B cell (primary cell): ENCODE data around the gene RIMS3. TPM values are rescaled to one million over a fixed set of nuclear protein-coding genes. Genes with fewer than 3 reads are reported as not detected.

Source experiments
- ATAC-seq: fragments of 200-7000 bp; cut with Tn5 transposase; one replicate; pipeline ENCODE4 v1.10.0; 2021; ENCODE audit warnings: low read depth, mild to moderate bottlenecking, moderate number of reproducible peaks, moderate library complexity
- CTCF ChIA-PET: fragments of 350-600 bp; sonication (Branson Sonifier 250); formaldehyde crosslinking; loops from one replicate; lab custom pipeline; 2021; ENCODE audit warnings: antibody characterized with exemption, inconsistent platforms; lab: Charles Lee
- POLR2A ChIA-PET: fragments of 350-600 bp; sonication (Branson Sonifier 250); formaldehyde crosslinking; loops from one replicate; lab custom pipeline; 2021; ENCODE audit warnings: antibody characterized with exemption; lab: Charles Lee
- DNase-seq: peaks from one replicate; pipeline ENCODE4 v3.0.0; 2013
- H2AFZ ChIP-seq: 2 replicates; pipeline ENCODE4 v1.6.1; 2012; ENCODE audit warnings: mild to moderate bottlenecking, low read depth, low read length; ENCODE audit not compliant: insufficient read depth, poor library complexity, severe bottlenecking
- H3K27ac ChIP-seq, 2 donors: 1 replicate in 1 of 2; 2 replicates in 1 of 2; pipeline ENCODE4 v1.5.1; 2012 to 2013; ENCODE audit warnings: low read length in 2 of 2, mild to moderate bottlenecking in 2 of 2, moderate library complexity in 1 of 2
- H3K27me3 ChIP-seq, 4 experiments: fragments of 200-600 bp in 1 of 4; sonication (generic) in 1 of 4; replicated peaks in 1 of 4; 1 replicate in 2 of 4; 2 replicates in 2 of 4; pipeline versions ENCODE4 v1.6.1 to v1.7.0; 2013 to 2016; ENCODE audit warnings: low read length in 3 of 4, mild to moderate bottlenecking in 2 of 4, mixed read lengths in 1 of 4, moderate library complexity in 1 of 4; ENCODE audit not compliant: insufficient read depth in 4 of 4, control insufficient read depth in 3 of 4; ENCODE audit errors: control extremely low read depth in 1 of 4
- H3K36me3 ChIP-seq, 2 experiments: replicated peaks in 1 of 2; 1 replicate in 1 of 2; 2 replicates in 1 of 2; pipeline versions ENCODE4 v1.6.1 to v1.7.1; 2013; ENCODE audit warnings: low read length in 1 of 2; ENCODE audit not compliant: insufficient read depth in 2 of 2, control insufficient read depth in 1 of 2; ENCODE audit errors: control extremely low read depth in 1 of 2, extremely low read depth in 1 of 2
- H3K4me1 ChIP-seq, 2 donors: fragments of 200-600 bp in 1 of 2; sonication (generic) in 1 of 2; 1 replicate in 1 of 2; 2 replicates in 1 of 2; pipeline versions ENCODE4 v1.5.1 to v1.6.1; 2013 to 2017; ENCODE audit warnings: low read length in 2 of 2; ENCODE audit not compliant: control insufficient read depth in 2 of 2, insufficient read depth in 2 of 2
- H3K4me2 ChIP-seq: replicated peaks from 2 replicates; pipeline ENCODE3; 2012; ENCODE audit warnings: mild to moderate bottlenecking, low read depth, low read length; ENCODE audit not compliant: poor library complexity, severe bottlenecking
- H3K4me3 ChIP-seq, 5 experiments: fragments of 200-600 bp in 1 of 5; sonication (generic) in 1 of 5; 1 replicate in 3 of 5; 2 replicates in 2 of 5; pipeline versions ENCODE4 v1.5.1 to v1.7.0; 2011 to 2016; ENCODE audit warnings: low read length in 4 of 5, mild to moderate bottlenecking in 4 of 5, low read depth in 2 of 5, control low read depth in 1 of 5, moderate library complexity in 1 of 5; ENCODE audit not compliant: insufficient read depth in 1 of 5; ENCODE audit errors: control extremely low read depth in 1 of 5, extremely low read depth in 1 of 5
- H3K79me2 ChIP-seq: fragments of 200-600 bp; sonication (generic); one replicate; pipeline ENCODE4 v1.6.0; 2016; ENCODE audit warnings: low read length; ENCODE audit not compliant: control insufficient read depth, insufficient read depth
- H3K9ac ChIP-seq: fragments of 200-600 bp; sonication (generic); 2 replicates; pipeline ENCODE4 v1.6.1; 2017; ENCODE audit warnings: mild to moderate bottlenecking, low read length, moderate library complexity
- H3K9me3 ChIP-seq, 3 donors: one replicate each; pipeline versions ENCODE4 v1.6.1 to v1.7.1; 2013; ENCODE audit warnings: low read length in 2 of 3; ENCODE audit not compliant: control insufficient read depth in 2 of 3, insufficient read depth in 1 of 3; ENCODE audit errors: control extremely low read depth in 1 of 3
- H4K20me1 ChIP-seq: 2 replicates; pipeline ENCODE4 v1.6.0; 2012; ENCODE audit warnings: mild to moderate bottlenecking, low read length; ENCODE audit not compliant: insufficient read depth, control insufficient read depth, poor library complexity, severe bottlenecking
- H3K27ac Mint-ChIP-seq: one replicate; pipeline ENCODE4 v1.8.0; 2021; ENCODE audit warnings: mixed read lengths
- H3K27me3 Mint-ChIP-seq: one replicate; pipeline ENCODE4 v1.8.0; 2021; ENCODE audit warnings: mixed read lengths
- H3K4me1 Mint-ChIP-seq: one replicate; pipeline ENCODE4 v1.8.0; 2021; ENCODE audit warnings: mixed read lengths
- H3K4me3 Mint-ChIP-seq: one replicate; pipeline ENCODE4 v1.8.0; 2021; ENCODE audit warnings: mixed read lengths
- H3K9me3 Mint-ChIP-seq: one replicate; pipeline ENCODE4 v1.8.0; 2022; ENCODE audit warnings: mixed read lengths; ENCODE audit not compliant: insufficient read depth
- EZH2 ChIP-seq: IDR thresholded peaks from 2 replicates; pipeline ENCODE4 v1.6.1; 2012; ENCODE audit warnings: borderline replicate concordance, low read depth, mild to moderate bottlenecking, moderate library complexity, low read length; ENCODE audit not compliant: insufficient read depth, poor library complexity, severe bottlenecking
- WGBS: methylation state at CpG from one replicate; pipeline ENCODE4 v1.1.5; 2013; ENCODE audit warnings: missing lambda C conversion rate; ENCODE audit not compliant: insufficient coverage; 5-methylcytosine and 5-hydroxymethylcytosine counted together
- intact Hi-C: fragments of 100-400 bp; cut with micrococcal nuclease; formaldehyde crosslinking; loops from one replicate; pipeline ENCODE4 v1.10.0; 2022
- polyA plus RNA-seq: library from polyadenylated mRNA; depleted of rRNA; stranded (reverse); fragments of >200 nt; gene quantifications from 2 replicates; pipeline ENCODE4 v1.2.3, GENCODE V29; 2012
- total RNA-seq, 2 donors: library from RNA; stranded (reverse); fragments of 120-200 nt in 1 of 2; gene quantifications; 1 replicate in 1 of 2; 2 replicates in 1 of 2; pipeline versions ENCODE4 v1.2.3 to v1.2.4, GENCODE V29; 2013 to 2022
- TF ChIP-seq, protein P1 (sequence below): fragments of 200-600 bp; IDR thresholded peaks from one replicate; pipeline ENCODE4 v1.8.0; 2022; ENCODE audit warnings: antibody characterized with exemption, mild to moderate bottlenecking

RIMS3 gene
- total and polyA plus RNA-seq, 2 donors (not counting 1 experiment from before 2014, with no cell fraction given): 1.1 to 5.4 TPM

GRCh38 chr1:40625476-40626382 is 39.8 kb downstream of the RIMS3 start:
- no peak overlapping the region for H3K4me3 Mint-ChIP-seq
- Histone ChIP-seq H3K4me3 (no peak overlapping the region), H3K9ac (no peak overlapping the region), H3K4me2 (peak overlapping the region; percentile 15), H3K9me3 (no peaks in the 10 kb centered on the region), H3K27ac (no peak overlapping the region), H3K36me3 (no peaks in the 10 kb centered on the region), H3K27me3 (peaks cover 0 to 17% (median 0%) of the 10 kb centered on the region in 4 experiments), H3K4me1 (peaks cover 6 to 11% of the 10 kb centered on the region in 2 donors), H3K79me2 (no peaks in the 10 kb centered on the region), H4K20me1 (no peaks in the 10 kb centered on the region), H2AFZ (peak overlapping the region; percentile 46)
- peaks cover 2% of the 10 kb centered on the region for H3K27me3 Mint-ChIP-seq
- no peak for TF ChIP-seq EZH2
- TF ChIP-seq, protein P1, sequence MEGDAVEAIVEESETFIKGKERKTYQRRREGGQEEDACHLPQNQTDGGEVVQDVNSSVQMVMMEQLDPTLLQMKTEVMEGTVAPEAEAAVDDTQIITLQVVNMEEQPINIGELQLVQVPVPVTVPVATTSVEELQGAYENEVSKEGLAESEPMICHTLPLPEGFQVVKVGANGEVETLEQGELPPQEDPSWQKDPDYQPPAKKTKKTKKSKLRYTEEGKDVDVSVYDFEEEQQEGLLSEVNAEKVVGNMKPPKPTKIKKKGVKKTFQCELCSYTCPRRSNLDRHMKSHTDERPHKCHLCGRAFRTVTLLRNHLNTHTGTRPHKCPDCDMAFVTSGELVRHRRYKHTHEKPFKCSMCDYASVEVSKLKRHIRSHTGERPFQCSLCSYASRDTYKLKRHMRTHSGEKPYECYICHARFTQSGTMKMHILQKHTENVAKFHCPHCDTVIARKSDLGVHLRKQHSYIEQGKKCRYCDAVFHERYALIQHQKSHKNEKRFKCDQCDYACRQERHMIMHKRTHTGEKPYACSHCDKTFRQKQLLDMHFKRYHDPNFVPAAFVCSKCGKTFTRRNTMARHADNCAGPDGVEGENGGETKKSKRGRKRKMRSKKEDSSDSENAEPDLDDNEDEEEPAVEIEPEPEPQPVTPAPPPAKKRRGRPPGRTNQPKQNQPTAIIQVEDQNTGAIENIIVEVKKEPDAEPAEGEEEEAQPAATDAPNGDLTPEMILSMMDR: no peak
- no peaks in the 10 kb centered on the region for H3K9me3 Mint-ChIP-seq
- no peak overlapping the region for H3K27ac Mint-ChIP-seq
- POLR2A ChIA-PET: no interaction called here
- CTCF ChIA-PET: interaction anchor here (1.0 to 1.5 kb wide), 7 partner anchors 21 to 327 kb away, joined by 3 to 12 read pairs (median 4); no protein-coding TSS in a partner anchor
- peaks cover 12% of the 10 kb centered on the region for H3K4me1 Mint-ChIP-seq
- DNase-seq: no peak
- no peak for ATAC-seq
- intact Hi-C loops: loop anchor here (1.0 kb wide), 1 partner anchor 43 kb away; no protein-coding TSS in a partner anchor
- WGBS: 45% methylated on average over 17 of the region's 18 CpGs

DNA sequence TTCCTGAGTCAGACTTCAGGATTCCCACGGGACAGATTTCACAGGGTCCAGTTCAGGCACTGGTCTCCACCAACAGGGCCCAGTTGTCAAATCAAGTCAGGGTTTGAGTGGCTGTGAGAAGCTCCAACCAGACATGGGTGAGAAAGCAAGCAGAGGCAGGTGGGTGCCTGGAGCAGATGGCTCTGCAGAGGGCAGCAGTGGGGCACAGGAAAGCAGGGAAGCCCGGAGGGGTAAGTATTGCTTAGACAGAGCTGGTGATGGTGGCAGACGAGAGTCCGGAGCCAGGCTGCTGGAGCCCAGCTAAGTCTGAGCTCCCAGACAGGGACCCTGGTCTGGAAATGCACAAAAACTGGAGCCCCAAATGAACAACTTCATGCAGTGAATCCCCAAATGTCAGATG is 40.4 kb downstream of the RIMS3 start:
- no peaks in the 10 kb centered on the region for H3K9me3 ChIP-seq
- WGBS: 34% methylated on average over 4 of the region's 4 CpGs
- Mint-ChIP-seq H3K27me3 (peaks cover 2% of the 10 kb centered on the region), H3K27ac (no peak overlapping the region), H3K9me3 (no peaks in the 10 kb centered on the region), H3K4me3 (no peak overlapping the region), H3K4me1 (peaks cover 10% of the 10 kb centered on the region)
- ATAC-seq: peak; percentile 57
- CTCF ChIA-PET: interaction anchor here (1.0 to 1.5 kb wide), 7 partner anchors 22 to 327 kb away, joined by 3 to 12 read pairs (median 4); no protein-coding TSS in a partner anchor
- peak; percentile 48 for DNase-seq
- POLR2A ChIA-PET: no interaction called here
- no peaks in the 10 kb centered on the region for H4K20me1 ChIP-seq
- peak overlapping the region; percentile 46 for H2AFZ ChIP-seq
- no peaks in the 10 kb centered on the region for H3K79me2 ChIP-seq
- peaks cover 6 to 11% of the 10 kb centered on the region in 2 donors for H3K4me1 ChIP-seq
- H3K4me3 ChIP-seq: no peak overlapping the region
- no peak overlapping the region for H3K27ac ChIP-seq
- peaks cover 0 to 17% (median 0%) of the 10 kb centered on the region in 4 experiments for H3K27me3 ChIP-seq
- H3K9ac ChIP-seq: no peak overlapping the region
- peak overlapping the region; percentile 15 for H3K4me2 ChIP-seq
- TF ChIP-seq, protein P1: peak; percentile 25
- TF ChIP-seq EZH2: no peak
- H3K36me3 ChIP-seq: no peaks in the 10 kb centered on the region
- intact Hi-C loops: loop anchor here (1.0 kb wide), 1 partner anchor 43 kb away; no protein-coding TSS in a partner anchor
